Measurements from ENCODE around the gene BANP.
"Not testable (repeated sequence)": the region's sequence is repeated elsewhere in the genome, so short reads cannot be mapped to it uniquely, and the experiment has no call there.

The BANP gene

GRCh38 chr16:88090377-88091175 lies 139.3 kb downstream of the BANP start:
- DNase-seq: not testable (repeated sequence)

DNA sequence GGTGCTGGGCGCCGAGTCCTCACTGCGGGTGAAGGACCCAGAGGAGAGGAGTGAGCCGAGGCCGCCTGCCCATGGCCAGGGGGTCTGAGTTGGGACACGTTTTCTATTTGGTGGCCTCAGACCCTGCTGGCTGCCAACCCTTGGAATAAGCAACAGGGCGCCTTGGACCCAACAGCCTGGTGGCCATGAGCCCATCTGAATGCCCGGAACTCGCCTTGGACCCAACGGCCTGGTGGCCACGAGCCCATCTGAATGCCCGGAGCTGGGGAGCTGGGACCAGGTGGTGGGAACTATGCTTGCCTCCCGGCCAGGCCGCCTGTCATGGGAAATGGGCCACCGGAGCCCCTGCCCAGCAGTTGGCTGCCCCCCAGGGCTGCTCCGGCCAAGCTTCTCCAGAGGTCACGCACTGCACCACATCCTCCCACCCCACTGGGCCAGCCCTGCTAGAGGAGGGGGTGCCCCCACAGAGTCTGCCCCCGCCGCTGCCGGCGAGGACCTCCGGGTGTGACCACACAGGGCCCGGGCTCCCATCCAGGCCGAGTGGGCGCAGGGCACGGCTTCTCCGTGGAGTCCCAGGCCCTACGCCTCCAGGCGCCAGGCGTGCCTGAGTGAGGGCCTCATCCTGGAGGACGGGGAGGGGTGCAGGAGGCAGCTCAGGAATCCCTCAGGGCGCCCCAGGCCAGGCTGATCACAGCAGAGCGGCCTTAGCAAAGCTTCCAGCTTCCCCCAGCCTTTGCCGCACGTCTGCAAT lies 140.2 kb downstream of the BANP start:
- not testable (repeated sequence) for DNase-seq

DNA sequence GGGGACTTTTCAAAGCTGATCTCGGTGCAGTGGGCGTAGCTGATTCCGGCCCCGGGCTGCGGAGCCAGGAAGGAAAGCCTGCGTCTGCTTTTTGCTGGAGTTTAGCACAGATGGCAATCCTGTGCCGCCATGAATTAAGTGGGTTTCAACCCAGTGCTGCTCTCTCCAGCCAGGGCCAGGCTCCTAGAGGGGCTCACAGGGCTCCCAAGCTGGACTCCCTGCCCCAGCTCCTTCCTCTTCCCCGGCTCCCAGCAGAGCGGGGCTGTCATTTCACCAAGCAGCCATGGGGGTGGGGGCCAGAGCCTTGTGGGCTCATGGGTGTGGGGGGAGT lies 140.7 kb downstream of the BANP start:
- not testable (repeated sequence) for DNase-seq

DNA sequence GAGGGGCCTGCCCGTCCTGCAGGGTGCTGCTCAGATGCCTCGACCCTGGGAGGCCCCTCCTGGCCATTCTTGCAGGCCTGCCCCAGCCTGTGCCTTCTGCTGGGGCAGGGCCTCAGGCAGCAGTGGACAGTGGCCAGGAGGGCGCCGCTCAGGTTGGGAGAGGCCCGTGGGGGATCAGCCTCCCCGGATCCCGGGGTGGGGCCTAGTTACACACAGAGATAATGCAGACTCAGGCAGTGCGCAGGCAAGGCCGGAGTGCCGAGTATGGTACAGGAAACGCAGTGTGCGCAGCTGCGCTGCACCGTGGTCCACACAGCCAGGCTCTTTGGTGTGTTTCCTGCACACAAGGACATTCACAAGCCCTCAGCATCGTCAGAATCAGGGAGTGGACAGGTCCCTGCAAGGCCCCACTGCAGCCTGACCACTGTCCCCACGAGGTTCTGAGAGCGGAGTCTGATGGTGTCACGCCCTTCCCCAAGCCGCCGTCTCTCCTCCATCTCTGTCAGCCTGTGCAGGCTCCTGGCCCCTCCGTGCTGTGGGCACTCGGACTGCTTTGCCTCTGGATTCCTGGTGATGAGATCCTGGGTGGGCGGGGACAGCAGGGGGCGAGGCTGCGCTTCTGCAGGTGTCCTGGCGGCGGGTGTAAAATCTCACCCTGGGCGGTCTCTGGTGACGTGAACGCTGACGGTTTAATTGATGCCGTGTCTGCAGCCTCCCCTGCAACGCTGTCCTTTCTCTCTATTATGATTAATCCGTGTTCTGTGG lies 141.7 kb downstream of the BANP start:
- DNase-seq: not testable (repeated sequence)

DNA sequence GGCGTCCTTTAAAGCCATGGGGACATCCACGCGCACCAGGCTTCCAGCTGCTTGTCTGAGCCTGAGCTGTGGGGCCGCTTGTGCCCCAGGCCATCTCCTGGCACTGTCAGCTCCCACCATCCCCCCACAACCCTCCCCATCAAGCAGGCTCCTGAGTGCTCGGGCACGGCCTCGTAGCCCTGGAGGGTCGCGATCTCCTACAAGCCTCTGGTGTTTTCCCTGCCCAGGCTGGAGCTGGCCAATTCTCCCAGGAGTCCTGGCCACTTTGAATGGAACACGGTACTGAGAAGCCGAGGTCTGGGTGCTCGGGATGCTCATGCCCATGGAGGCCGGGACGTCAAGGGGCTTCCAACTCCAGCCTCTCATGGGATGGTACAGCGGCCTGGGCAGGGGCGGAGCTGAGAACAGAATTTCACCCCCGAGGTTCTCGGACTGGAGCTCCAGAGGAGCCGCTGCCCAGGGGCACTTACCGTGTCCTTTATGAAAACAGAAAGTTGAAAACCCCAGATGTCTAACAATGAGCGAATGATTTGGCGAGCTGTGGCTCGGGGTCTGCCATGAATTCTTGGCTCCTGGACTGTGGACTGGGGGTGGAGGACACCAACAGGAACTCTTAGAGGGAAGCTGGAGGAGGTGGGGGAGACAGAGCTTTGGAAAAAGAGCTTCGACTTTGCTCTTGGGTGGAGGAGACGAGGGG lies 142.5 kb downstream of the BANP start:
- DNase-seq: not testable (repeated sequence)

DNA sequence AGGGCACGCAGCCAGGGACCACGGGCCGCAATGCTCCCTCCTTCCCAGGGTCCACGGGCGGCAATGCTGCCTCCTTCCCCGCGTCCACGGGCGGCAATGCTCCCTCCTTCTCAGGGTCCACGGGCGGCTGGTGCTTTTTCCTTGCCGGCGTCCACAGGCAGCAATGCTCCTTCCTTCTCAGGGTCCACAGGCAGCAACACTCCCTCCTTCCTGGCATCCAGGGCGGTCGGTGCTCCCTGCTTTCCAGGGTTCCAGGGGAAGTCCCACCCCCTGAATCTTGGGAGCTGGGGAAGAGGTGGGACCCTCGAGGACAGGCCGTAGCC lies 143.0 kb downstream of the BANP start:
- DNase-seq: not testable (repeated sequence)

- not testable (repeated sequence) for DNase-seq
Measured at GRCh38 chr16:88094900-88095299, 143.7 kb downstream of the BANP start.

GRCh38 chr16:88096659-88097058 lies 145.4 kb downstream of the BANP start:
- DNase-seq: not testable (repeated sequence)

- not testable (repeated sequence) for DNase-seq
Measured at GRCh38 chr16:88098731-88099562, 147.7 kb downstream of the BANP start.

DNA sequence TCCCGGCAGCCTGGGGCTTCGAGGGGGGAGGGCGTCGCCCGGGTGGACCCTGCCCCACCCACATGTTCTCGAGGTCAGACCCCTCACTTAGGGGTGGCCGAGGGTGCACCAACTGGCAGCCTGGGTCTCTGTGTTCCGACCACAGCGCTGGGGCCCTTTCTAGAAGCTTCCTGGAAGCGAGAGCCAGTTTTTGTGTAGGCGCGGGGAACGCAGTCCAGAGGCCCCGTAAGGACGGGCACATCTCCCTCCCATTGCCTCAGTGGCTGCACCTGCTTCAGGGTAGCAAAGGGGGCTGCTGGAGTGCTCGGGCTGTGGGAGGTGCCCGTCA lies 148.3 kb downstream of the BANP start:
- DNase-seq: no peak

DNA sequence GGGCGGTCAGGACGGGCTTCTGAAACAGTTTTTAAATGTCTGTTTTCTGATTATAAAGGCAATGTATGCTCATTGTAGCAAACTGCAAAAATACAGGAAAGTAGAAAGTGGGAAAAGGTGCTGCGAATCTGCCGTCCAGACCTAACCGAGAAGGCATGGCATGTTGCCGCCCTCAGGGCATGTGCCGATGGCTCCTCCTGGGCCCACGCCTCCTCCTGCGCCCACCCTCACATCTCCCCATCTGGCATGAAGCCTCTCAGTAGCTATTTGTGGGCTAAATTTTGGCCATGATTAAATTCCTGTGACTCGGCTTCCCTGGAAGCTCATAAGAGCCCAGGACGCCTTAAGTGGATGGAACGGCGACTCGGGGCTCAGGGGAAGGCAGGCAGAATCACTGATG lies 148.7 kb downstream of the BANP start:
- DNase-seq: not testable (repeated sequence)

GRCh38 chr16:88100801-88101622 lies 149.8 kb downstream of the BANP start:
- not testable (repeated sequence) for DNase-seq

GRCh38 chr16:88101623-88102105 lies 150.4 kb downstream of the BANP start:
- not testable (repeated sequence) for DNase-seq

- no peak for DNase-seq
Measured at GRCh38 chr16:88102597-88102996, 151.4 kb downstream of the BANP start.

DNA sequence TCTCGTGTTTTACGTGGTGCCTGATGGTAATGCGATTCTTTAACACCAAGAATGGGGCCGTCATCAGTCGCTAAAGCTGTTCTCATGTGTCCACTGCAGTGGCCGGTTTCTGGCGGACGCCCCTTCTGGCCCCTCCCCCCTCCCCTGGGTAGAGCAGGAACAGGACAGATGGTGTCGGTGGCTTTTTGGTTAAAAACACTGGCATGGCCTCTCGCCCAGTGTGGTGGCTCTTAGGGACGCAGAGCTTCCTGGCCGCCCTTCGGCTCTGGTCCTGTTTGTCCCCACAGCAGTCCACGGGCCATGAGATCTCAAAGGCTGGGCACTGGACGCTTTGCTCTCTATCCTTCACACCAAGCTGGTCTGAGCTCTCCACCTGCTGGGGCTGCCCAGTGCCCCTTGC lies 151.8 kb downstream of the BANP start:
- no peak for DNase-seq

DNA sequence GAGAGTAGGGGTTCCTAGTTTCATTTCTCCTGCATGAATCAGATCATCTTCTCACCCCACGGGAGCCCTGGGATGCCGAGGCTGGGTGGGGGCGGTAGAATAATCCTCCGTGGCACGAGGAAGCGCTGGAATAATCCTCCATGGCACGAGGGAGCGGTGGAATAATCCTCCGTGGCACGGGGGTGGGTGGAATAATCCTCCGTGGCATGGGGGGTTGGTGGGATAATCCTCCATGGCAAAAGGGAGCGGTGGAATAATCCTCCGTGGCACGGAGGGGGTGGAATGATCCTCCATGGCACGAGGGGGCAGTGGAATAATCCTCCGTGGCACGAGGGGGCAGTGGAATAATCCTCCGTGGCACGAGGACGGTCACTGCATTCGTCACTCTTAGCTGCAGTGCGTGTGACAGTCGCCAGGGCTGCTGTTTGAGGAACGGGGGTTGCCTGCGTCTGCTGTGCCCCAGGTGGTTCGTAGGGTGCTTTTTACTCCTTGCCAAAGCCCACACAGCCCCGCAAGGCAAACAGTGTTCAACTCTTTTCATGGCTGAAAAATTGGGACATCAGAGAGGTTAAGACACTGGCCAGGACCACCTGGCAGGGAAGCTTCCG lies 152.5 kb downstream of the BANP start:
- no peak for DNase-seq

DNA sequence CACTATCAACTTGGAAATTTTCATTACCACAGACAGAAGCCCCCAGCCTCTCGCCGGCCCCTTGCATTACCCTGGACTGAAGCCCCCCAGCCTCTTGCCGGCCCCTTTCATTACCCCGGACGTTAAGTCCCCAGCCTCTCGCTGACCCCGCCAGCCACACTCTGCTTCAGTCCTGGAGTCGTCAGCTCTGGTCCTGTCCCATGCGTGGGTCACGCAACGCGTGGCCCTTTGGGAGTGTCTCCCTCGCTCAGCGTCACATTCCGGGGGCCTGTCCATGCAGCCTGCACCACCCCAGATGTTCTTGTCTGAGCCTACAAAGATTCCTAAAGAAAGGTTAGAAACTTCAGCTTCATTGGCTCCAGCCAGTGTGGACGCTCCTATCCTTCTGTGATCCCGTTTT lies 153.1 kb downstream of the BANP start:
- not testable (repeated sequence) for DNase-seq

DNA sequence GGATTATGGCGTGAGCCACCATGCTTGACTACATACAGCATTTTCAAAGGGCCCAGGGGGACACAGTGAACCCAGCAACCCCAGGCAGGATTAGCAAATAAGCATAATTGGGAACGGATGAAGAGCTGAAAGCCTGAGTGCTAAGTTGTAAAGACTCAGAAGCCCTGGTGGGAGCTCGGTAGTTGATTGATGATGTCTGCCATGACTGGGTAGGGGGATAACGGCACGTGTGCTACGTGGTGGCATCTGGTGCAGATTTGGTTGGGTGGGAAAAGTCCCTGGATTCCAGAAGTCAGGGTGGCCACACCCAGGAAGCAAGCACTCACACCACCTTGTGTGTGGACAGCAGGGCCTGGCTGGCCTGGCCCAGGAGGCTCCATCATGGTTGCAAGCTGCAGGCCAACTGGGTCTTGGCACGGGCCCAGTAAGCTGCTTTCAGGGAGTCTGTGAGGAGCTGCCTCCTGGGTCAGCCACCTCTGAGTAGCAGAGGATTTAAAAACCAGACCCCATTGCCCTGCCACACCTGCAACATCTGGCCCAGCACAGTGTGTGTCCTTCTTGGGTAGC lies 154.4 kb downstream of the BANP start:
- DNase-seq: not testable (repeated sequence)

DNA sequence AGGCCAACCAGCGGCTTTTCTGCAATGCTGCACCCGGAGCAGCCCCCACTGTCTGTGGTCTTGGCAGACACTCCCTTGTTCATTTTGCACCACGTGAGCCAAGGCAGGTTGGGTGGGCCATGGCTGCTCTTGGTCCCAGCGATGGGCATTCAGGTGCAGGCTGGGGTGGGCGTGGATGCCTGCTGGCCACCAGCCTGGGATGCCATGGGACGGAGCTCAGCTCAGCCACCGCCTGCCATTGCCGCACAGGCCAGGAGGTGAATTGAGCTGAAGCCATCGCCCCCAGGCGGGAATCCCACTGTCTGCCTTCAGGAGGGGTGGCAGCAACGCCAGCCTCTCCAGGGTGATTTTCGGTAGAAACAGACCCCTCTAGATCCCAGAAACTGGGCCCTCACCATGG lies 155.3 kb downstream of the BANP start:
- DNase-seq: not testable (repeated sequence)

DNA sequence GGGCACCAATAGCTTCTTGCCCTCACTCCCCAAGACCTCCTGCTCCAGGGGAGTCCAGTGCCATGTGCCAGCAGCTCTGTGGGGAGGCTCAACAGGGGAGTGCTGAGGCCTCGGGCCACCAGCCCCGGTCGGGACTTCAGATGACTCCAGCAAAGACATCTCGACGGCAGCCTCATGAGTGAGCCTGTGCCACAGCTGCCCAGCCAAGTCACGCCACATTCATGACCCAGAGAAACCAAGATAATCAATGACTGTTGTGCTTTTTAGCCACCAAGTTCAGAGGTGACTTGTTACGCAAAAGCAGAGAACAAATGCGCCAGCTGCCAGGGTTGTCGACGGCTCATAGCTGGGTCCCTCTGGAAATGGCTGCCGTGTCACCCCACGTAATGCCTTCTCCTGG lies 157.5 kb downstream of the BANP start:
- no peak for DNase-seq
